ENCODE data around the gene TMEM255B.
"Not testable (repeated sequence)": the region's sequence is repeated elsewhere in the genome, so short reads cannot be mapped to it uniquely, and the experiment has no call there.

TMEM255B gene

GRCh38 chr13:113787694-113788093 lies 28.7 kb downstream of the TMEM255B start:
- no peak for DNase-seq (ENCODE audit: low spot score)

- DNase-seq (ENCODE audit: low spot score), result no peak
Observed at GRCh38 chr13:113788413-113789135, 29.5 kb downstream of the TMEM255B start.

- DNase-seq (ENCODE audit: low spot score), result no peak
Observed at GRCh38 chr13:113789167-113789566, 30.1 kb downstream of the TMEM255B start.

- not testable (repeated sequence) for DNase-seq (ENCODE audit: low spot score)
Observed at GRCh38 chr13:113789931-113790330, 30.9 kb downstream of the TMEM255B start.

GRCh38 chr13:113791226-113791625 lies 32.2 kb downstream of the TMEM255B start:
- no peak for DNase-seq (ENCODE audit: low spot score)

GRCh38 chr13:113791761-113792160 lies 32.7 kb downstream of the TMEM255B start:
- DNase-seq (ENCODE audit: low spot score), result no peak

- no peak for DNase-seq (ENCODE audit: low spot score)
Observed at GRCh38 chr13:113792236-113792770, 33.3 kb downstream of the TMEM255B start.

- no peak for DNase-seq (ENCODE audit: low spot score)
Observed at GRCh38 chr13:113792886-113793717, 34.1 kb downstream of the TMEM255B start.

GRCh38 chr13:113793718-113794085 lies 34.7 kb downstream of the TMEM255B start:
- DNase-seq (ENCODE audit: low spot score), result no peak

GRCh38 chr13:113794086-113794485 lies 35.1 kb downstream of the TMEM255B start:
- no peak for DNase-seq (ENCODE audit: low spot score)

- no peak for DNase-seq (ENCODE audit: low spot score)
Observed at GRCh38 chr13:113794764-113795173, 35.7 kb downstream of the TMEM255B start.

- not testable (repeated sequence) for DNase-seq (ENCODE audit: low spot score)
Observed at GRCh38 chr13:113795362-113795761, 36.3 kb downstream of the TMEM255B start.

GRCh38 chr13:113796211-113796963 lies 37.4 kb downstream of the TMEM255B start:
- DNase-seq (ENCODE audit: low spot score), result no peak

- no peak for DNase-seq (ENCODE audit: low spot score)
Observed at GRCh38 chr13:113796964-113797676, 38.1 kb downstream of the TMEM255B start.

GRCh38 chr13:113798200-113798811 lies 39.3 kb downstream of the TMEM255B start:
- DNase-seq (ENCODE audit: low spot score), result no peak

GRCh38 chr13:113800576-113800926 lies 41.5 kb downstream of the TMEM255B start:
- DNase-seq (ENCODE audit: low spot score), result no peak

GRCh38 chr13:113801289-113801961 lies 42.4 kb downstream of the TMEM255B start:
- no peak for DNase-seq (ENCODE audit: low spot score)

- DNase-seq (ENCODE audit: low spot score), result no peak
Observed at GRCh38 chr13:113802090-113802531, 43.1 kb downstream of the TMEM255B start.

- no peak for DNase-seq (ENCODE audit: low spot score)
Observed at GRCh38 chr13:113802761-113803160, 43.7 kb downstream of the TMEM255B start.

- DNase-seq (ENCODE audit: low spot score), result no peak
Observed at GRCh38 chr13:113803409-113804016, 44.5 kb downstream of the TMEM255B start.

All from activated CD4-positive, alpha-beta T cell treated with anti-CD3 and anti-CD28 coated beads, Interleukin-2, Interleukin-4, amounts not matched to agents 100 ng/mL and 50 ng/mL, durations not matched to agents 16 hours and 8 hours (primary cell).